Neural progenitor cell (in vitro differentiated cells): ENCODE data around the gene RTP3.

Source experiments
- EZH2 ChIP-seq: fragments of 200-600 bp; sonication (generic); IDR thresholded peaks from 2 replicates; pipeline ENCODE4 v1.6.1; 2017; ENCODE audit warnings: antibody characterized with exemption, mild to moderate bottlenecking, moderate library complexity
- TF ChIP-seq, protein P1 (sequence below): fragments of 200-600 bp; sonication (generic); IDR thresholded peaks from 2 replicates; pipeline ENCODE4 v1.5.1; 2017; ENCODE audit warnings: antibody characterized with exemption, mild to moderate bottlenecking

DNA sequence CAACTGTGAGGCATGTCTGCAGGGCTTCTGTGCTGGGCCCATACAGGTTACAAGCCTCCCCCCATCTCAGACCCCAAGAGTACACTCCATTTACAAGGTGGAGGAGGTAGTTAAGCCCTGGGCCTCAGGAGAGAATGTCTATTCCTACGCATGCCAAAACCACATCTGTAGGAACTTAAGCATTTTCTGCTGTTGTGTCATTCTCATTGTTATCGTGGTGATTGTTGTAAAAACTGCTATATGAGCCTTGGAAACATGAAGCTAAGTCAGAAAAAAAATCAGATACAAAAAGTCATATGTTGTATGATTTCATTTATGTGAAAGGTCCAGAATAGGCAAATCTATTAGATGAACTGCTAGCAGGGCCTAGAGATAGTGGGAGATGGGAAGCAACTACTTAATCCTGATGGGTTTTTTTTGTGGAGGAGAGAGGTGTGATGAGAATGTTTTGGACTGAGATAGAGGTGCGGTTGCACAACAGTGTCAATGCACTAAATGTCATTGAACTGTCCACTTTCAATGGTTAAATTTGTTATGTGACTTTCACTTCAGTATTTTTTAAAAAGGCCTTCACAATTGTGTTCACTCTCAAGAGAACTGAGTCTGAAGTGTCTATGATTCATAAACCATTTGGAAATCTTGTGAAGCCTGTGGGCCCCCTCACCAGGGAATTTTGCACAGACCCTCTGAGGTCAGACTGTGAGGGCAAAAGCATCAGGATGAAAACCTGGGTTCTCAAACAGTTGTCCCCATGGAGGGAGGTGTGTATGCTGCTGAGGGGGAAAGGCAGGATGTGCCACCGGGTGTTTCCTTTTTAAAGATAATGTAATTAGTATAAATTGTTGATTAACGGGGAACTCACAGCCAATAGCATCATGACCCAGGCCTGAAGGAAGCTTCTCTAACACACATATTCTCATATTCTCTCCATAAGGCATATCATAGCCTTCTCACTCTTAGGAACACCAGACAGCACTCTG, 3.2 kb downstream of the RTP3 start:
- TF ChIP-seq, protein P1, sequence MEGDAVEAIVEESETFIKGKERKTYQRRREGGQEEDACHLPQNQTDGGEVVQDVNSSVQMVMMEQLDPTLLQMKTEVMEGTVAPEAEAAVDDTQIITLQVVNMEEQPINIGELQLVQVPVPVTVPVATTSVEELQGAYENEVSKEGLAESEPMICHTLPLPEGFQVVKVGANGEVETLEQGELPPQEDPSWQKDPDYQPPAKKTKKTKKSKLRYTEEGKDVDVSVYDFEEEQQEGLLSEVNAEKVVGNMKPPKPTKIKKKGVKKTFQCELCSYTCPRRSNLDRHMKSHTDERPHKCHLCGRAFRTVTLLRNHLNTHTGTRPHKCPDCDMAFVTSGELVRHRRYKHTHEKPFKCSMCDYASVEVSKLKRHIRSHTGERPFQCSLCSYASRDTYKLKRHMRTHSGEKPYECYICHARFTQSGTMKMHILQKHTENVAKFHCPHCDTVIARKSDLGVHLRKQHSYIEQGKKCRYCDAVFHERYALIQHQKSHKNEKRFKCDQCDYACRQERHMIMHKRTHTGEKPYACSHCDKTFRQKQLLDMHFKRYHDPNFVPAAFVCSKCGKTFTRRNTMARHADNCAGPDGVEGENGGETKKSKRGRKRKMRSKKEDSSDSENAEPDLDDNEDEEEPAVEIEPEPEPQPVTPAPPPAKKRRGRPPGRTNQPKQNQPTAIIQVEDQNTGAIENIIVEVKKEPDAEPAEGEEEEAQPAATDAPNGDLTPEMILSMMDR: no peak
- TF ChIP-seq EZH2: no peak
